Measurements from ENCODE around the gene OFD1. TPM values are rescaled to one million over a fixed set of nuclear protein-coding genes. Genes with fewer than 3 reads are reported as not detected.

Gene OFD1
- total and polyA plus RNA-seq, 2 of the 8 experiments (the other 6 are each of a cell fraction or from before 2014, with no cell fraction given) = 8.0 to 23.4 TPM

- peaks cover 0 to 49% of the 10 kb centered on the region in 2 experiments; a peak in 2 of 4 replicates for H3K79me2 ChIP-seq (ENCODE audit: control insufficient read depth in 1 of 2, insufficient read depth in 2 of 2, low read length in 2 of 2)
- no peak overlapping the region for H2AK5ac ChIP-seq (ENCODE audit: low read depth, low read length)
- H2BK15ac ChIP-seq (ENCODE audit: low read length) = no peak overlapping the region
- no peak for TF ChIP-seq E2F6 (IDR thresholded peaks at IDR 0.05)
- no peak for TF ChIP-seq JUND (IDR thresholded peaks at IDR 0.05; ENCODE audit: low read length)
- TF ChIP-seq CHD2 (IDR thresholded peaks at IDR 0.05; ENCODE audit: low read length) = no peak
- no peak for TF ChIP-seq TEAD4 (IDR thresholded peaks at IDR 0.05; ENCODE audit: low read depth, low read length)
- no peak for TF ChIP-seq SIRT6 (IDR thresholded peaks at IDR 0.05; ENCODE audit: low read length)
- TF ChIP-seq SP2 (IDR thresholded peaks at IDR 0.05; ENCODE audit: low read length) = no peak
- no peak for TF ChIP-seq RAD21 (IDR thresholded peaks at IDR 0.05 in 1 of 2, conservative IDR thresholded peaks at IDR 0.05 in 1 of 2; ENCODE audit: low read depth in 2 of 2, low read length in 2 of 2)
- no peak for TF ChIP-seq ZNF274 (IDR thresholded peaks at IDR 0.05; ENCODE audit: borderline replicate concordance, extremely low read depth, low read length)
- TF ChIP-seq TBP (IDR thresholded peaks at IDR 0.05; ENCODE audit: low read depth, low read length) = no peak
- TF ChIP-seq EGR1 (IDR thresholded peaks at IDR 0.05; ENCODE audit: borderline replicate concordance, low read depth, low read length) = no peak
- no peak for TF ChIP-seq KDM1A (IDR thresholded peaks at IDR 0.05; ENCODE audit: borderline replicate concordance, low read length)
- H3K9me3 ChIP-seq (ENCODE audit: insufficient read depth in 2 of 2, low read depth in 1 of 2, low read length in 1 of 2) = no peaks in the 10 kb centered on the region
- no peak overlapping the region for H3K27ac ChIP-seq (ENCODE audit: low read depth, low read length)
- no peaks in the 10 kb centered on the region for H3K23me2 ChIP-seq (ENCODE audit: low read depth, low read length)
- H2AFZ ChIP-seq (ENCODE audit: low read length) = no peak overlapping the region
- POLR2A ChIA-PET (ENCODE audit: partially characterized antibody) = no interaction called here
- no peak overlapping the region for H3K56ac ChIP-seq (replicated peaks; ENCODE audit: insufficient read length, low read depth, low read length)
- no peaks in the 10 kb centered on the region for H3K36me3 ChIP-seq (ENCODE audit: control insufficient read depth in 2 of 4, insufficient read depth in 4 of 4, low read length in 3 of 4)
- H3K27me3 ChIP-seq (replicated peaks in 1 of 4; ENCODE audit: control insufficient read depth in 3 of 4, extremely low read depth in 1 of 4, insufficient read depth in 3 of 4, low read length in 3 of 4) = no peaks in the 10 kb centered on the region
- DNase-seq (ENCODE audit: low read depth in 1 of 2, low spot score in 2 of 2) (no peak), FAIRE-seq (no peak)
- no peak overlapping the region for H3K23ac ChIP-seq (ENCODE audit: insufficient read length)
- H4K5ac ChIP-seq (ENCODE audit: insufficient read length, low read depth, low read length) = no peak overlapping the region
- H2BK12ac ChIP-seq (ENCODE audit: low read depth, low read length) = no peak overlapping the region
- H2BK20ac ChIP-seq (ENCODE audit: low read length) = no peak overlapping the region
- no peaks in the 10 kb centered on the region for H3K79me1 ChIP-seq (ENCODE audit: low read depth, low read length)
- peaks cover 0 to 7% (median 4%) of the 10 kb centered on the region in 4 experiments; a peak in 4 of 7 replicates for H3K4me1 ChIP-seq (replicated peaks in 1 of 4; ENCODE audit: control insufficient read depth in 3 of 4, insufficient read depth in 4 of 4, low read length in 3 of 4)
- H3K4me3 ChIP-seq (ENCODE audit: extremely low read depth in 1 of 4, insufficient read depth in 2 of 4, low read depth in 3 of 4, low read length in 4 of 4) = no peak overlapping the region
- no peak overlapping the region for H3K9ac ChIP-seq (replicated peaks in 1 of 4; ENCODE audit: extremely low read depth in 1 of 4, low read depth in 3 of 4, low read length in 3 of 4)
- H4K20me1 ChIP-seq (replicated peaks in 1 of 2; ENCODE audit: control insufficient read depth in 1 of 2, insufficient read depth in 2 of 2, low read length in 2 of 2) = peaks cover 0 to 2% of the 10 kb centered on the region in 2 experiments
- no peak overlapping the region for H2BK120ac ChIP-seq (replicated peaks; ENCODE audit: low read depth, low read length)
- H3K18ac ChIP-seq (ENCODE audit: extremely low read depth, low read length) = no peak overlapping the region
- H3K4ac ChIP-seq (replicated peaks; ENCODE audit: insufficient read length, low read depth, low read length) = no peak overlapping the region
- CTCF ChIA-PET (ENCODE audit: partially characterized antibody) = no interaction called here
- H3K4me2 ChIP-seq (ENCODE audit: insufficient read depth in 1 of 2, low read depth in 2 of 2, low read length in 2 of 2) = no peak overlapping the region
- no peak overlapping the region for H4K8ac ChIP-seq (ENCODE audit: extremely low read depth, insufficient read depth, low read length)
- WGBS, 2 experiments (ENCODE audit: extremely low coverage in 1 of 2, insufficient coverage in 1 of 2, insufficient read length in 1 of 2, insufficient replicate concordance in 2 of 2, low coverage in 1 of 2, low lambda C conversion rate in 2 of 2, missing lambda C conversion rate in 1 of 2) = 100% methylated on average over 2 of the region's 4 CpGs; no CpG with 5 or more reads in 1 of the 2 experiments
- H3K14ac ChIP-seq (ENCODE audit: insufficient read length) = no peak overlapping the region
- H4K91ac ChIP-seq (replicated peaks; ENCODE audit: insufficient read length, low read length) = no peak overlapping the region
- no peak overlapping the region for H2BK5ac ChIP-seq (ENCODE audit: low read depth, low read length)
Measured at GRCh38 chrX:13798184-13798583, 63.6 kb downstream of the OFD1 start.

Data from H1 (cell line).